NCI-H146 treated with DMSO at 0.1 percent for 48 hours (cell line): ENCODE results near the gene ADGRF5.
"Not testable (repeated sequence)": the region's sequence is repeated elsewhere in the genome, so short reads cannot be mapped to it uniquely, and the experiment has no call there.

Experiments used
- DNase-seq: peaks from one replicate; lab custom pipeline; 2025; ENCODE audit not compliant: unreplicated experiment; lab: John Stamatoyannopoulos, UW

ADGRF5 gene

DNA sequence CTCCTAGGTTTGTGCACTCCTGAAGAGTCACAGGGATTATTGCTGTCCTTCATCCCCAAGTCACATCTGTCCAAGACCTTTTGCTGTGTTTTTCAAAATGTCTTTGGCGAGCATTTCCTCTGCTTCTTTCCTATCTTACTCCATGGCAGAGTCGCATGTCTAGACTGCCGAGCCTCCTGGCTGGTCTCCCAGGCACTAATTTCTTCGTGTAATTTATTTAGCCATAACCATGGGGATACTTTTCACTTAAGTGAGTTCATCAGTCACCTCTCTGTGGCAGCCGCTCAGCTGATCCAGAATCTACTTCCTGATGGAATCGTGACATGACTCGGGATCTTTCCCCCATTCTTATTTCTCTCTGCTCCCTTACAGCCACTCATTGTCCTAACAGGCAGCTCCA, 25.8 kb downstream of the ADGRF5 start:
- no peak for DNase-seq

DNA sequence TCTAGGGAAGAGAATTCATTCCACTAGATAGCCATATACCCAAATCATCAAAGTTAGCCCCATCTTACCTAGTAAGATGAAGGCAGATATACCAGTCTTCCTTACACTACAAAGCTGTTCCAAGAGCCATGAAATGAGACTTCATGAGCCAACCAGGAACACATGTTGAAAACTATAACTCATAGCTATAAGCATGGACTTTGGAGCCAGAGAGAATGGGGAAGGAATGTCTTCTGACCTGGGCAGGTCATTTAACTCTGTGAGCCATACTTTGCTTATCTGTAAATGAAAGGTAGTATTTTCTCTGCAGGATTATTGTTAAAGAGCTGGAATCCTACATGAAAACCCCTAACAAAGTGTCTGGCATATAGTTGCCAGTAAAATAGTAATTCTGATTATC, 27.3 kb downstream of the ADGRF5 start:
- DNase-seq, result no peak

GRCh38 chr6:46893648-46894047, 28.1 kb downstream of the ADGRF5 start:
- DNase-seq, result no peak

DNA sequence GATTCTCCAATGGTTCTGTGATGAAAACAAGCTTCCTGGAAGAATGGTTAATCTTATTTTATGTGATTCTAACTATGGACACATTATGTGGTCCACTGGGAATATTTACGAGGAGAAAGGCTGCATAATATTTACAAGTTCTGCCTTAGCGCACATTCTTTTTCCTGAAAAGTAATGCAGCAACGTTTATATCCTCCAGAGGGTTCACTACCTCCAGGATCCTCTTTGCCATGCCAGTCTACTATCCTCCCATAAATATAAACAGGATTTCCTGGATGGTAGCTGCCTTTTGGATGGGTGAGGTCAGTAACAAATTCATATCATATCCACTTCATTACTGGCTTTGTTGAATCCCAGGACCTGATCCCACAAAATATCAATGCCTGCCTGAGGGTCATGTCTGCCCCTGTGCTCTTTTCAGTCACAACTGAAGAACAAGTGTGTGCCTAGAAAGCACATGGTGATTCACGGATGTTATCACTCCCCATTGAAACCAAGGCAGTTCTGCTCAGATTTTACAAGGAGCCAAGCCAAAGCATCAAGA, 30.4 kb downstream of the ADGRF5 start:
- DNase-seq, result no peak

- DNase-seq, result no peak
Measured at GRCh38 chr6:46888578-46888977, 33.2 kb downstream of the ADGRF5 start.

GRCh38 chr6:46888031-46888430, 33.7 kb downstream of the ADGRF5 start:
- no peak for DNase-seq

GRCh38 chr6:46882645-46883044, 39.1 kb downstream of the ADGRF5 start:
- no peak for DNase-seq

- DNase-seq, result no peak
Measured at GRCh38 chr6:46879003-46879402, 42.7 kb downstream of the ADGRF5 start.

- no peak for DNase-seq
Measured at GRCh38 chr6:46876126-46876525, 45.6 kb downstream of the ADGRF5 start.

GRCh38 chr6:46867411-46867810, 54.3 kb downstream of the ADGRF5 start:
- no peak for DNase-seq

- DNase-seq, result no peak
Measured at GRCh38 chr6:46865221-46865620, 56.5 kb downstream of the ADGRF5 start.

DNA sequence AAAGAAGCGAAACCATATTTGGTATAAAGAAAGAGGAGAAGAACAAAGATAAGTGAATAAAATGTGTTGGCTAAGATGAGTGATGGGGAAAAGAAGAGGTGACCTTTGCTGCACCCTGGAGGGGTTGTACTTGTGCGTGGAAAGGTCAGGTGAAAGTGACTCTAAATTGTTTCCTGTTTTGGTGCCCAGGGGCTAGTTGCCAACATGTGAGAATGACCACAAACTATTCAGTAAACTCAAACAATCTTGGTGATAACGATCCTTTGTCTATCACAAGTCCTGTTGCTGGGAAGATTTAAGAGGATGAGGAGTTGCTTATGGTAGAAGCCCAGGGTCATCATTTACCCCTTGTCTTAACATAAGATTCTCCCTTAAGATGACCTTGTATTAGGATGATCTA, 57.9 kb downstream of the ADGRF5 start:
- no peak for DNase-seq

DNA sequence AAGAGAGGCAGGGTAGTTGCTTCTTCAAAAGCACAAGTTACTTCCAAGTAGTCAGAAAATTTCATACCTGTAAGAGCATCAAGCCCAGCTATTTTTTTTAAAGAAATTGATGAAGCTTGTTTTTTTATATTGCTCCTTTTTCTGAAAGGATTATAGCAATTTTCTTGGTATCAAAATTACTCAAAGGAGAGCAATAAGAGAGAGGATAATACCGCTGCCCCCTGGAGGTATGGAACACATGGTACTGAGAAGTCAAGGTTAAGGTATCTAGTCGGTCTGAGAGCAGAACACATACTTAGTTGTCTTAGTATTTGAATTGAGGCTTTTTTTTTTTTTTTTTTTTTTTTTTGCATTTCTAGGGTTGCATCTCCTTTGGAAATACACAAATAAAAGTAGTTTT, 59.4 kb downstream of the ADGRF5 start:
- no peak for DNase-seq

DNA sequence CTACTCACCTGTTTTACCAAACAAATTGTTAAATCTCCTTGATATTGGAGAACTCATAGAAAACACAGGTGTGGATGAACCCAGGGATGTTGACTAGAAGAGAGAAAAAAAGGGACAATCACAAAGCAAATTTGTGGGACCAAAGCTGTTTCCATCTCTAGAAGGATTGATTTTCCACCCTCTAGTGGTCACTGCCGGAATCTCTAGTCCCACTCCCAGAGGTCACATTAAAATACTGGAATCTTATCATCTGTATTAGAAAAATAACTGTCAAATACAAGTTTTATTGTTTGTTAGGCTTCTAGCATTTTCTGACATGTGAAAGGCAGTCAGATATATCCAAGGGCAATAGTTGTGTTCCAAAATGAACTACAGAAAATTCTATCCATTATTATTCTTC, 65.8 kb downstream of the ADGRF5 start:
- not testable (repeated sequence) for DNase-seq

DNA sequence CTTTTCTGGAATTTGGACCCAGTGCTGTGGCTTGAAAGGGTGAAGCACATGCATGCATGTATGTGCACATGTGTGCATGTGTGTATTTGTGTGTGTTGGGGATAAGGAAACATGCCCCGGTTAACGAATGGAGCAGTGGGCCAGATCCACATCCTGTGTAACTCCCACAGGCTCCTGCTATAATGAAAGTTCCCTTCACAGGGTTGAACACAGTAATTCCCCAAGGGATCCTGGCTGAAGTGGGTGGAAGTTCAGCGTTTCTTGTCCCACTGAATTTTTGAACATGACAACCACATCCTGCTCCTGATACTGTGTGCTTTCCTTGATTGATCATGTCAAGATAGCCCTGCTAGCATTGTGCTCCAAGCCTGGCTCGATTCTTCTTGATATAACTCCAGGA, 70.2 kb downstream of the ADGRF5 start:
- DNase-seq, result not testable (repeated sequence)

GRCh38 chr6:46850792-46851191, 70.9 kb downstream of the ADGRF5 start:
- DNase-seq, result no peak

GRCh38 chr6:46849361-46849690, 72.4 kb downstream of the ADGRF5 start:
- no peak for DNase-seq

- DNase-seq, result peak; percentile 9
Measured at GRCh38 chr6:46848684-46849360, 72.9 kb downstream of the ADGRF5 start.

GRCh38 chr6:46845126-46845525, 76.6 kb downstream of the ADGRF5 start:
- DNase-seq, result no peak

DNA sequence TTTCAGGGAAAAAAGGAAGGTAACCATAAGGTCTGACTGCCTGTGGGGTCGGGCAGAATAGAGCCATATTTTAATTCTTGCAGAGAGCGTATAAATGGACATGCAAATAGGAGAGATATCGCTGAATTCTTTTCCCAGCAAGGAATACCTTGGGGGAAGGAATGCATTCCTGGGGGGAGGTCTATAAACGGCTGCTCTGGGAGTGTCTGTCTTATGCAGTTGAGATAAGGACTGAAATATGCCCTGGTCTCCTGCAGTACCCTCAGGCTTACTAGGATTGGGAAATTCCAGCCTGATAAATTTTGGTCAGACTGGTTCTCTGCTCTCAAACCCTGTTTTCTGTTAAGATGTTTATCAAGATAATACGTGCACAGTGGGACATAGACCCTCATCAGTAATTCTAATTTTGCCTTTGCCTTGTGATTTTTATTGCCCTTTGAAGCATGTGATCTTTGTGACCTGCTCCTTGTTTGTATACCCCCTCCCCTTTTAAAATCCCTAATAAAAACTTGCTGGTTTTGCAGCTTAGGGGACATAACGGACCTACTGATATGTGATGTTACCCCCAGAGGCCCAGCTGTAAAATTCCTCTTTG, 79.4 kb downstream of the ADGRF5 start:
- not testable (repeated sequence) for DNase-seq

DNA sequence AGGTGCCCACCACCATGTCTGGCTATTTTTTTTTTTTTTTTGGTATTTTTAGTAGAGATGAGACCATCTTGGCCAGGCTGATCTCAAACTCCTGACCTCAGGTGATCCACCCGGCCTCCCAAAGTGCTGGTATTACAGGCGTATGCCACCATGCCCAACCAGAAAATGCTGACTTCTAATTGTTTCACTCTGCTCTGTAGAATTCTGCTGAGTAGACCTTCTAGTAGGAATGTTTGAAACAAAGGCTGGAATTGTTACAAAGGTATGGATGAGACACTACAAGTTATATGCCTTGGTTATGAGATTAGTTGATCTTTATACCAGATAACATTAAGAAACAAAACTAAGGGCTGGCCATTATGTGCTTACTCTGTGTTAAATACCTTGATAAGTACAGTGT, 83.7 kb downstream of the ADGRF5 start:
- no peak for DNase-seq

GRCh38 chr6:46834991-46835390, 86.7 kb downstream of the ADGRF5 start:
- not testable (repeated sequence) for DNase-seq
